Measurements from ENCODE around the gene C1orf116.

DNA sequence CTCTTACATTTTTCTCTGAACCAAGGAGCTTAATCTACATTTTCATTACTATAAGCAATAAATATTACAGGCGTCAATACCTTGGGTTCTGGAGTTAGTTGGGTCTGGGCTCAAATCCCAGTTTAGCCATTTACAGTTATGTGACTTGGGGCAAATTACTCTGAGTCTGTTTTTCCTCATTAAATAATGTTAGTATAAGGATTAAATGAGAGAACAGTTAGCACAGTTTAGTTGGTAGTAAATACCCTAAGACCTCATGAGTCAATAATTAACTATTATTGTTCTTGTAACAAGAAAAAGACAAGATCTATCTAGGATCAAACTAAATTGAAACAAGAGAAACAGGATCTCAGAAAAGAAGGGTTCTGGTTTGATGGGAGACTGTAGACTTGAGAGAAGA is 4.6 kb downstream of the C1orf116 start:
- TF ChIP-seq POLR2A (IDR thresholded peaks at IDR 0.05) = no peak
- no peak for TF ChIP-seq CTCF (IDR thresholded peaks at IDR 0.05 in 8 of 11, conservative IDR thresholded peaks at IDR 0.05 in 3 of 11)

Measured in spleen (tissue), 7 donors.